ENCODE results near the gene KCNQ1. TPM values are rescaled to one million over a fixed set of nuclear protein-coding genes. Genes with fewer than 3 reads are reported as not detected.

Gene KCNQ1
- total RNA-seq, 5 donors from 2014 or later (not counting 1 experiment from before 2014, with no cell fraction given), result 20.9 to 32.9 (median 24.0) TPM

DNA sequence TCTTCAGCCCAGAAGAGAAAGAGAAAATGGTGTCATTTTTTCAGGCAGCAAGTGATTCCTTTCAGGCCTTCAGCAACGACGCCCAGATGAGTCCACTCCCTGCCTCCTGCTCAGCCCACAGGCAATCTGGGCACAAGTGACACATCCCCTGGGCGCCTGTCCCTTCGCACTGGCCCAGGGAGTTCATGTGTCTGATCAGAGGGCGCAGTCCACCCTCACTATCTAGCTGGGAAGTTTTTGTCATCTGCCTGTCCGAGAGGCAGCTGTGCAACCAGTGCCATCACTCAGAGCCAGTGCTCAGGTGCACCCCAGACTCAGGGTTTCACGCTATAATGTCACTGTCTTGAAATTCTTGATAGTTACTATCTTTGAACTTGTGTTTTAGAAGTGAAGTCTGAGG, 256.4 kb downstream of the KCNQ1 start:
- H3K27me3 ChIP-seq (replicated peaks in 1 of 2; ENCODE audit: control insufficient read depth in 2 of 2, extremely low read depth in 1 of 2, insufficient read depth in 2 of 2, low read length in 1 of 2), result peaks cover 0 to 12% of the 10 kb centered on the region in 2 experiments
- peaks cover 0 to 3% of the 10 kb centered on the region in 2 donors for H3K27me3 Mint-ChIP-seq
- H3K4me1 ChIP-seq (ENCODE audit: control insufficient read depth in 1 of 2, extremely low read depth in 1 of 2, insufficient read depth in 2 of 2, low read length in 2 of 2), result peaks cover 0 to 20% of the 10 kb centered on the region in 2 experiments
- no peak for ATAC-seq (replicated peaks in 1 of 4)
- no peak overlapping the region for H3K27ac Mint-ChIP-seq
- no peak overlapping the region for H3K27ac ChIP-seq (ENCODE audit: low read length)
- H3K9me3 Mint-ChIP-seq, result peaks cover 0 to 6% (median 3%) of the 10 kb centered on the region in 3 donors
- WGBS (ENCODE audit: insufficient coverage), result 87% methylated on average over 7 of the region's 7 CpGs
- H3K4me3 Mint-ChIP-seq, result peak overlapping the region; percentile 63 to 78 (median 65)
- H3K4me1 Mint-ChIP-seq, result peaks cover 13 to 17% (median 15%) of the 10 kb centered on the region in 3 donors
- H3K9me3 ChIP-seq, result no peaks in the 10 kb centered on the region
- ChIA-PET CTCF (no interaction called here), POLR2A (no interaction called here)
- peaks cover 17% of the 10 kb centered on the region for H3K36me3 Mint-ChIP-seq
- H3K4me3 ChIP-seq (ENCODE audit: control insufficient read depth in 1 of 2, extremely low read depth in 1 of 2, low read length in 1 of 2), result no peak overlapping the region
- no peaks in the 10 kb centered on the region for H3K36me3 ChIP-seq (ENCODE audit: control insufficient read depth in 2 of 2, extremely low read depth in 1 of 2, insufficient read depth in 1 of 2, low read length in 1 of 2)
- DNase-seq, result no peak

GRCh38 chr11:2701898-2702434, 257.2 kb downstream of the KCNQ1 start:
- CTCF ChIA-PET, result no interaction called here
- no CpG with 5 or more reads among the region's 5 CpGs for WGBS (ENCODE audit: insufficient coverage)
- Mint-ChIP-seq H3K4me1 (peaks cover 13 to 17% (median 15%) of the 10 kb centered on the region in 3 donors), H3K27ac (no peak overlapping the region), H3K9me3 (peaks cover 0 to 6% (median 3%) of the 10 kb centered on the region in 3 donors), H3K36me3 (peaks cover 10% of the 10 kb centered on the region), H3K27me3 (peaks cover 0 to 3% of the 10 kb centered on the region in 2 donors), H3K4me3 (peak overlapping the region in 2 of 3 donors; percentile 63 to 78)
- ATAC-seq (replicated peaks in 1 of 4) (no peak), DNase-seq (no peak)
- Histone ChIP-seq H3K36me3 (ENCODE audit: control insufficient read depth in 2 of 2, extremely low read depth in 1 of 2, insufficient read depth in 1 of 2, low read length in 1 of 2) (no peaks in the 10 kb centered on the region), H3K27ac (ENCODE audit: low read length) (no peak overlapping the region), H3K4me3 (ENCODE audit: control insufficient read depth in 1 of 2, extremely low read depth in 1 of 2, low read length in 1 of 2) (no peak overlapping the region), H3K4me1 (ENCODE audit: control insufficient read depth in 1 of 2, extremely low read depth in 1 of 2, insufficient read depth in 2 of 2, low read length in 2 of 2) (peaks cover 0 to 20% of the 10 kb centered on the region in 2 experiments), H3K27me3 (replicated peaks in 1 of 2; ENCODE audit: control insufficient read depth in 2 of 2, extremely low read depth in 1 of 2, insufficient read depth in 2 of 2, low read length in 1 of 2) (peaks cover 0 to 12% of the 10 kb centered on the region in 2 experiments), H3K9me3 (no peaks in the 10 kb centered on the region)
- POLR2A ChIA-PET, result no interaction called here

GRCh38 chr11:2702771-2703362, 258.1 kb downstream of the KCNQ1 start:
- WGBS (ENCODE audit: insufficient coverage), result 86% methylated on average over 10 of the region's 17 CpGs
- no peak overlapping the region for H3K27ac ChIP-seq (ENCODE audit: low read length)
- no peaks in the 10 kb centered on the region for H3K9me3 ChIP-seq
- H3K4me1 ChIP-seq (ENCODE audit: control insufficient read depth in 1 of 2, extremely low read depth in 1 of 2, insufficient read depth in 2 of 2, low read length in 2 of 2), result peaks cover 0 to 20% of the 10 kb centered on the region in 2 experiments
- Mint-ChIP-seq H3K4me1 (peaks cover 13 to 17% (median 15%) of the 10 kb centered on the region in 3 donors), H3K36me3 (peaks cover 10% of the 10 kb centered on the region), H3K4me3 (no peak overlapping the region), H3K9me3 (peaks cover 0 to 6% (median 3%) of the 10 kb centered on the region in 3 donors), H3K27me3 (peaks cover 0 to 3% of the 10 kb centered on the region in 2 donors), H3K27ac (no peak overlapping the region)
- ChIA-PET POLR2A (no interaction called here), CTCF (no interaction called here)
- no peaks in the 10 kb centered on the region for H3K36me3 ChIP-seq (ENCODE audit: control insufficient read depth in 2 of 2, extremely low read depth in 1 of 2, insufficient read depth in 1 of 2, low read length in 1 of 2)
- DNase-seq (no peak), ATAC-seq (replicated peaks in 1 of 4) (no peak)
- no peak overlapping the region for H3K4me3 ChIP-seq (ENCODE audit: control insufficient read depth in 1 of 2, extremely low read depth in 1 of 2, low read length in 1 of 2)
- H3K27me3 ChIP-seq (replicated peaks in 1 of 2; ENCODE audit: control insufficient read depth in 2 of 2, extremely low read depth in 1 of 2, insufficient read depth in 2 of 2, low read length in 1 of 2), result peaks cover 0 to 12% of the 10 kb centered on the region in 2 experiments

GRCh38 chr11:2703363-2704141, 258.7 kb downstream of the KCNQ1 start:
- POLR2A ChIA-PET, result no interaction called here
- ATAC-seq (replicated peaks in 1 of 4) (no peak), DNase-seq (no peak)
- Histone ChIP-seq H3K27ac (ENCODE audit: low read length) (no peak overlapping the region), H3K4me3 (ENCODE audit: control insufficient read depth in 1 of 2, extremely low read depth in 1 of 2, low read length in 1 of 2) (no peak overlapping the region), H3K9me3 (no peaks in the 10 kb centered on the region), H3K36me3 (ENCODE audit: control insufficient read depth in 2 of 2, extremely low read depth in 1 of 2, insufficient read depth in 1 of 2, low read length in 1 of 2) (peaks cover 0 to 5% of the 10 kb centered on the region in 2 donors), H3K4me1 (ENCODE audit: control insufficient read depth in 1 of 2, extremely low read depth in 1 of 2, insufficient read depth in 2 of 2, low read length in 2 of 2) (peaks cover 0 to 16% of the 10 kb centered on the region in 2 experiments), H3K27me3 (replicated peaks in 1 of 2; ENCODE audit: control insufficient read depth in 2 of 2, extremely low read depth in 1 of 2, insufficient read depth in 2 of 2, low read length in 1 of 2) (peaks cover 0 to 12% of the 10 kb centered on the region in 2 experiments)
- CTCF ChIA-PET, result no interaction called here
- WGBS (ENCODE audit: insufficient coverage), result 64% methylated on average over 11 of the region's 16 CpGs
- H3K4me1 Mint-ChIP-seq, result peaks cover 8 to 12% (median 9%) of the 10 kb centered on the region in 3 donors
- H3K27me3 Mint-ChIP-seq, result no peaks in the 10 kb centered on the region
- H3K36me3 Mint-ChIP-seq, result peaks cover 10% of the 10 kb centered on the region
- no peak overlapping the region for H3K27ac Mint-ChIP-seq
- peaks cover 0 to 6% (median 3%) of the 10 kb centered on the region in 3 donors for H3K9me3 Mint-ChIP-seq
- H3K4me3 Mint-ChIP-seq, result no peak overlapping the region

DNA sequence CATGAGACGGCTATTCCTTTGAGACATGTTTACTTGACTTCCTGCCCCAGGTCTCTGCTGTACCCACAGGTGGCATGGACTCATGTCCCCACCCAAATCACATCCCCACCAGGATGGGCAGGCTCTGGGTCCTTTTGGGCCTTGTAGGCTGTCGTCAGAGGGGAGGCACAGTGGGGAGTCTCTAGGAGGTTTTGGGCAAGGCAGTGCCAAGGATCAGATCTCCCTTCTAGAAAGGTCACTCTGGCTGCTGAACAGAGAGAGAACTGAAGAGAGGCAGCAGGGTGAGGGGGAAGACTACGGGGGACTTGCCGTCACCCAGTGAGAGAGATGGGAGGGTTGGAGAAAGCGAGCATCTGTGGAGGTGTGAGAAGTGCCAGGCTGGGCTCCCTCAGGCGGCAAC, 259.5 kb downstream of the KCNQ1 start:
- Histone ChIP-seq H3K9me3 (no peaks in the 10 kb centered on the region), H3K4me3 (ENCODE audit: control insufficient read depth in 1 of 2, extremely low read depth in 1 of 2, low read length in 1 of 2) (no peak overlapping the region), H3K4me1 (ENCODE audit: control insufficient read depth in 1 of 2, extremely low read depth in 1 of 2, insufficient read depth in 2 of 2, low read length in 2 of 2) (peaks cover 0 to 8% of the 10 kb centered on the region in 2 experiments), H3K27me3 (replicated peaks in 1 of 2; ENCODE audit: control insufficient read depth in 2 of 2, extremely low read depth in 1 of 2, insufficient read depth in 2 of 2, low read length in 1 of 2) (peaks cover 0 to 7% of the 10 kb centered on the region in 2 experiments), H3K27ac (ENCODE audit: low read length) (no peak overlapping the region), H3K36me3 (ENCODE audit: control insufficient read depth in 2 of 2, extremely low read depth in 1 of 2, insufficient read depth in 1 of 2, low read length in 1 of 2) (peaks cover 0 to 5% of the 10 kb centered on the region in 2 donors)
- Mint-ChIP-seq H3K27ac (no peak overlapping the region), H3K27me3 (no peaks in the 10 kb centered on the region), H3K4me3 (no peak overlapping the region), H3K36me3 (peaks cover 12% of the 10 kb centered on the region), H3K4me1 (peaks cover 4 to 5% (median 5%) of the 10 kb centered on the region in 3 donors), H3K9me3 (peaks cover 0 to 7% (median 4%) of the 10 kb centered on the region in 3 donors)
- 94% methylated on average over 5 of the region's 6 CpGs for WGBS (ENCODE audit: insufficient coverage)
- DNase-seq, result no peak
- ChIA-PET POLR2A (interaction anchor here in 1 of 2 donors (0.5 kb wide), 1 partner anchor 69 kb away, joined by 3 read pairs; no protein-coding TSS in a partner anchor), CTCF (no interaction called here)
- no peak for ATAC-seq (replicated peaks in 1 of 4)

GRCh38 chr11:2704896-2705606, 260.2 kb downstream of the KCNQ1 start:
- Histone ChIP-seq H3K27me3 (replicated peaks in 1 of 2; ENCODE audit: control insufficient read depth in 2 of 2, extremely low read depth in 1 of 2, insufficient read depth in 2 of 2, low read length in 1 of 2) (peaks cover 0 to 4% of the 10 kb centered on the region in 2 experiments), H3K4me1 (ENCODE audit: control insufficient read depth in 1 of 2, extremely low read depth in 1 of 2, insufficient read depth in 2 of 2, low read length in 2 of 2) (peaks cover 0 to 5% of the 10 kb centered on the region in 2 experiments), H3K9me3 (peaks cover 1% of the 10 kb centered on the region), H3K27ac (ENCODE audit: low read length) (no peak overlapping the region), H3K4me3 (ENCODE audit: control insufficient read depth in 1 of 2, extremely low read depth in 1 of 2, low read length in 1 of 2) (no peak overlapping the region), H3K36me3 (ENCODE audit: control insufficient read depth in 2 of 2, extremely low read depth in 1 of 2, insufficient read depth in 1 of 2, low read length in 1 of 2) (peaks cover 0 to 5% of the 10 kb centered on the region in 2 donors)
- Mint-ChIP-seq H3K36me3 (peaks cover 19% of the 10 kb centered on the region), H3K4me1 (peaks cover 4 to 5% (median 5%) of the 10 kb centered on the region in 3 donors), H3K4me3 (no peak overlapping the region), H3K27ac (no peak overlapping the region), H3K9me3 (peaks cover 6 to 14% (median 10%) of the 10 kb centered on the region in 3 donors), H3K27me3 (no peaks in the 10 kb centered on the region)
- WGBS (ENCODE audit: insufficient coverage), result 78% methylated on average over 4 of the region's 14 CpGs
- POLR2A ChIA-PET, result no interaction called here
- CTCF ChIA-PET, result no interaction called here
- ATAC-seq (replicated peaks in 1 of 4) (no peak), DNase-seq (no peak)

Measured in T-cell (primary cell).